ENCODE measurements around the gene ZNF492. TPM values are rescaled to one million over a fixed set of nuclear protein-coding genes. Genes with fewer than 3 reads are reported as not detected.
"Not testable (repeated sequence)": the region's sequence is repeated elsewhere in the genome, so short reads cannot be mapped to it uniquely, and the experiment has no call there.

ZNF492 gene
- total RNA-seq, 8 experiments from 2014 or later, result under 0.01 to 0.04 TPM; not detected in 6

DNA sequence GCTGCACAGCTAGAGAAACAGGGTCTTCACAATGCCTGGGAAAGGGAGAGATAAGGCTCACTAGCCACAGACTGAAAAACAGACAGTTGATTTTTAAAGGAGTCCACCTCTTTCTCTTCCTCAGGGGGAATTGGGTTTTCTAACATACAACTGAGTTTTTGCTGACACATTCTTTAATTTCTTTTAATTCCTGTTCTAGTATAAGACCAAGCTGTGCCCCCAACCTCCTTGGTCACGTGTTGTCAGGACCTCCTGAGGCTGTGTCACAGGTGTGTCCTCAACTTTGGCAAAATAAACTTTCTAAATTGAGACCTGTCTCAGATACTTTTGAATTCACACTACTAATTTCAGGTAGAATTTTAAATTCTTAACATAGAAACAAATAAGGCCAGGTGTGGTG lies 12.1 kb upstream of the ZNF492 start:
- no peaks in the 10 kb centered on the region for H3K4me1 ChIP-seq (replicated peaks in 1 of 2)
- H3K4me3 ChIP-seq, result no peak overlapping the region
- in situ Hi-C loops (cut with MboI; ENCODE audit: low pct_unique_long_range_greater_than_20kb in 2 of 9, low sequenced_read_pairs in 9 of 9, unreplicated experiment in 9 of 9), result no loop called here
- no peak for ATAC-seq (replicated peaks in 6 of 8)
- WGBS, 10 experiments, result 0 to 11% (median 0%) methylated on average over 1 of the region's 1 CpG; no CpG with 5 or more reads in 7 of the 10 experiments
- H3K27ac ChIP-seq, result no peak overlapping the region

DNA sequence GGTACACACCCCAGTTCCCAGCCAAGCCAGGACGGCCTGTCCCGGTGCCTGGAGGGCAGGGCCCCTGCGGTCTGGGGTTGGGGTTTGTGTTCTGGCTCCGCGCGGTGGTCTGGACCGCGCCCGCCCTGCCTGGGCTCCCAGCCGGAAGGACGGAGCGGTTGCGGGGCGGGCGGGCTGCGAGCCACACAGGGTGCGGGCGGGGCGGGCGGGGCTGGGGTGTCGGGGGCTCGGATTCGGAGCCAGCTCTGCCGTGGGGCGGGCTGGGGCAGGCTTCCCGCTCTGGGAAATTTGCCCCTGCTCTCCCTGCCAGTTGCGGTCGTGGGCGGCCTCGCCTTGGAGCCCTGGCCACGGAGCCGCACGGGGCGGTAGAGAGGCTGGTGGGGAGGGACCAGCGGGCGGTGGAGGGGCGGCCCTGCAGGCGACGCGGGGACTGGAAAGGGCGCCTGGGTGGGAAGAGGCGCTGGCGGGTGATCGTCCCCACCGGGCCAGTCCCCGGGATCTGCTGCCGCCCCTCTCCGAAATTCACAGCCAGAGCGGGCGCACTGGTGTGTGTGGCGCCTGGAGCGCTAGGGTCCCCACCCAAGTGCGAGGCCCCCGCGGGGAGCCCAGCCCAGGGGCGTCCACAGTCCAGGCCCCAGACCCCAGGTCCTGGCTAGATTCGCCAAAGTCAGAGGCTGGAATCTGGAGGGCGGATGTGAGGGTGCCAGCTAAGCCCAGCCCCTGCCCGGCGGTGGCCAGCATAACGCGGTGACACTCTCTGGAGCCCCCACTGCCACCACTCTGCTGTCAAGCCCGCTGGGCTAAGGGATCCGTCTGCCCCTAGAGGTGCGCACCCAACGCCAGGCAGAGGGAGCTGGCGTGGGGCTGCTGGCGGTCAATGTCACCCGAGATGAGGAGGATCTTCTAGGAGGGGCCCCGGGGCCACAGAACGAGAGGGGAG lies 11.0 kb upstream of the ZNF492 start:
- WGBS, 10 experiments, result 17 to 70% (median 53%) methylated on average over 2 to 9 of the region's 71 CpGs; no CpG with 5 or more reads in 5 of the 10 experiments
- H3K27ac ChIP-seq, result no peak overlapping the region
- ATAC-seq (replicated peaks in 6 of 8), result no peak
- in situ Hi-C loops (cut with MboI; ENCODE audit: low pct_unique_long_range_greater_than_20kb in 2 of 9, low sequenced_read_pairs in 9 of 9, unreplicated experiment in 9 of 9), result no loop called here
- no peak overlapping the region for H3K4me3 ChIP-seq
- H3K4me1 ChIP-seq (replicated peaks in 1 of 2), result no peaks in the 10 kb centered on the region

DNA sequence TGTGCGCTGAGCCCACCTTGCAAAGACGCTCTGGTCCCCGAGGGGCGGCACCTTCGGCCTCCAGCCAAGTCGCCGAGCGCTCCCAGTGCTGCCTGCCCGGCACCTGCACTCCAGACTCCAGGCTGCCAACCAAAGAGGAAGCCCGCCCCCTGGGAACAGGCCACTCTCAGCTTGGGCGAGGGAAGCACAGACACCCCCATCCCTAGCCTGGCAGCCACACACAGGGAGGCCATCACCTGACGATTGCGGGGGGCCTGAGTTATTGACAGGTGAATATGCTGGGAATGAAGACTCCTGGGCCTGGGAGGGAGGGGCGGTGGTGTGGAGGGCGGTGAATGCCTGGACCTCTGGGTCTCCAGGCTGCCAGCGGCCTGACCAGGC lies 10.3 kb upstream of the ZNF492 start:
- Histone ChIP-seq H3K4me1 (replicated peaks in 1 of 2) (no peaks in the 10 kb centered on the region), H3K4me3 (no peak overlapping the region), H3K27ac (no peak overlapping the region)
- no peak for ATAC-seq (replicated peaks in 6 of 8)
- in situ Hi-C loops (cut with MboI; ENCODE audit: low pct_unique_long_range_greater_than_20kb in 2 of 9, low sequenced_read_pairs in 9 of 9, unreplicated experiment in 9 of 9), result no loop called here
- WGBS, 10 experiments, result 14 to 60% methylated on average over 1 of the region's 16 CpGs; no CpG with 5 or more reads in 8 of the 10 experiments

DNA sequence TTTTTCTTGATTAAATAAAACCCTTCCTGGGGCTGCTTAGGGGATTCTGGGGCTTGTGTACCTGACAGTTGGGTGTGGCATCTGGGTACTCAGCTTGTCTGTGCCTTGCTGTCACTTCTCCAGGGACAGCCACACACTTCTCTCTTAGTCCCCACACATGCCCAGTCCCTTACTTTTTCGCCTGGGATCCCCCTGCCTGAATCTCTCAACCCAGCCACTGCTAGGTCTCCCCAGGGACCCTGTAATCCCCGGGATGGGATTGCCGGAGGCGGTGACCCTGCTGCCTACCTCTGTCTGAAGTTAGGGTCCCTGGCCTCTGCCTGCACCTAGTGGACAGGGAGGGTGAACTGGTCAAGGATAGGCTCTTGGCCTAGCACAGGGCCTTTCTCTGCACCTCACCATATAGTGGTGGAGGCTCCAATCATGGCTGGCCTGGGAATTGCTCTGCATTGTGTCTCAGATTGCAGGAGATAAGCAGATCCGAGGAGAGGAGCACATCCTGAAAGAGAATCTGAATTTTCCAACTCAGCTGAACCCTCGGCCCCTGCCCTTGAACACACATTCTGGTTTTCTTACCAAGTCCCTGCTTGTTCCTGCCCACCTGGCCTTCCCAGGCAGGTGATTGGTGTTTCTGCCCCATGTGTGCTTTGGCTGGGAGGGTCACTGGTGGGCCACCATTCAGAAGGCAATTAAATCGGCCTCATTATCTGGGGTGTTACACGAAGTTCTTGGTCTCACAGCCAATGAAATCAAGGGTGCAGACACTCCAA lies 8.7 kb upstream of the ZNF492 start:
- no peak for ATAC-seq (replicated peaks in 6 of 8)
- in situ Hi-C loops (cut with MboI; ENCODE audit: low pct_unique_long_range_greater_than_20kb in 2 of 9, low sequenced_read_pairs in 9 of 9, unreplicated experiment in 9 of 9), result no loop called here
- H3K4me1 ChIP-seq (replicated peaks in 1 of 2), result no peaks in the 10 kb centered on the region
- no peak overlapping the region for H3K27ac ChIP-seq
- no peak overlapping the region for H3K4me3 ChIP-seq
- WGBS, 10 experiments, result 0 to 70% (median 33%) methylated on average over 1 to 6 of the region's 8 CpGs; no CpG with 5 or more reads in 3 of the 10 experiments

DNA sequence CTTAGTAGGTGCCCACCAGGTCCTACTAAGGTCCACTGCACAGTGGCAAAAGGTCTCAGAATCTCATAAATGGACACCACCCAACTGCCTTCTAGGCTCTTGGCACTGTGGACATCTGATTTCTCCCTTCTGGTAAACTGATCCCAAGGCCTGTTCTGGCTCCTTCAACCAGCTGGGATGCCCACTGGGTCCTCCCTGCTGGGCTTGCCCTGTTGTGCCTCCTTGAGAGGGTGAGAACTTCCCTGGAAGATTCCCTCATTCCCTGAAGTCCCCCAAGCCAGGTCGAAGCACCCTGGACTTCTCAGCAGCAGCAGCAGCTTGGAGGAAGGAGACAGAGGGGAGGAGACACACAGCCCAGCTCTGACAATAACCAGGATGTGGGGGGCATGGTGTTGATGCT lies 6.6 kb upstream of the ZNF492 start:
- 0% methylated on average over 1 of the region's 1 CpG; no CpG with 5 or more reads in 9 of the 10 experiments for WGBS, 10 experiments
- no peak for ATAC-seq (replicated peaks in 6 of 8)
- no peaks in the 10 kb centered on the region for H3K4me1 ChIP-seq (replicated peaks in 1 of 2)
- H3K4me3 ChIP-seq, result no peak overlapping the region
- H3K27ac ChIP-seq, result no peak overlapping the region
- in situ Hi-C loops (cut with MboI; ENCODE audit: low pct_unique_long_range_greater_than_20kb in 2 of 9, low sequenced_read_pairs in 9 of 9, unreplicated experiment in 9 of 9), result no loop called here

DNA sequence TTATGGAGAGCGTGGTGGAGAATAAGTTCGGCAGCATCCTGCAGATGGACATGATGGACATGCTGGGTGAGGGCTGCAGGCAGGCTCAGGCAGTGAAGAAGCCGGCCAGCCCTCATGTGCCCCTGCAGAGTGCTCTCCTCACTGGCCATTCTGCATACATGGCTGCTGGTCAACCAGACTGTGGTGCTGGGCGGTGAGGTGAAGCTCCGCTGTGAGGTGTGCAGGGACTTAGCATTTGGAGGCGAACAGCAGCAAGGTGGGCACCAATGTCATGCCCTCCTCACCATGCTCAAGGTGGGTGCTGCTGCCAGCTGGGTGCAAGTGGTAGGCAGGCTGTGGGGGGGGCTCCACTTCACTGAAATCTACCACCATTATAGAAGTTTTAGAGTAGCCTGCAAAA lies 5.7 kb upstream of the ZNF492 start:
- in situ Hi-C loops (cut with MboI; ENCODE audit: low pct_unique_long_range_greater_than_20kb in 2 of 9, low sequenced_read_pairs in 9 of 9, unreplicated experiment in 9 of 9), result no loop called here
- no peak for ATAC-seq (replicated peaks in 6 of 8)
- no peak overlapping the region for H3K4me3 ChIP-seq
- H3K4me1 ChIP-seq (replicated peaks in 1 of 2), result no peaks in the 10 kb centered on the region
- H3K27ac ChIP-seq, result no peak overlapping the region
- 0 to 60% (median 20%) methylated on average over 1 to 2 of the region's 6 CpGs; no CpG with 5 or more reads in 7 of the 10 experiments for WGBS, 10 experiments

DNA sequence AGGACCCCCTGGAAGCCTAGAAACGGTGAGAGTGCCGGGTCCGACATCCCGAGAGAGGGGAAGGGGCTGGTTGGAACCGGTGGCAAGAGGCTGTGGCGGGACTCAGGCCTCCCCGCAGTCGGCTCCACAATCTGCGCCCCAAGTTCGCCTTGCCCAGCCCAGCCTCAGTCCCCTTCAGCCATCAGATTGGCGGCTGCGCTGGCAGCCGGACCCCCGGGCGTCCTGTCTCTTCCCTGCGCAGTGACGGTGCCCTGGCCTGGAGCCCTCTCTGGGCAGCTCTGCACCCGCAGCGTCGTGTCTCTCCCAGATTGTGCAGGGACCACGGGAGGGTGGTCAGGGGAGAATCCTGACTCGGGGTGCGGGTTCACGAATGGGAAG lies 315 bp downstream of the ZNF492 start:
- no peak overlapping the region for H3K4me3 ChIP-seq
- WGBS, 10 experiments, result 0 to 72% (median 53%) methylated on average over 3 to 17 of the region's 24 CpGs; no CpG with 5 or more reads in 7 of the 10 experiments
- H3K27ac ChIP-seq, result no peak overlapping the region

DNA sequence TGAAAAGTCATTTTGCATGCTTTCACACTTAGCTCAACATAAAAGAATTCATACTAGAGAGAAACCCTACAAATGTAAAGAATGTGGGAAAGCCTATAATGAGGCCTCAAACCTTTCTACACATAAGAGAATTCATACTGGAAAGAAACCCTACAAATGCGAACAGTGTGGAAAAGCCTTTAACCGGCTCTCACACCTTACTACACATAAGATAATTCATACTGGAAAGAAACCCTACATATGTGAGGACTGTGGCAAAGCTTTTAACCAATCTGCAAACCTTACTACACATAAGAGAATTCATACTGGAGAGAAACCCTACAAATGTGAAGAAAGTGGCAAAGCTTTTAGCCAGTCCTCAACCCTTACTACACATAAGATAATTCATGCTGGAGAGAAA lies 51.4 kb downstream of the ZNF492 start:
- ATAC-seq (replicated peaks in 6 of 8); in situ Hi-C loops (cut with MboI; ENCODE audit: low pct_unique_long_range_greater_than_20kb in 2 of 9, low sequenced_read_pairs in 9 of 9, unreplicated experiment in 9 of 9); H3K4me1 ChIP-seq (replicated peaks in 1 of 2); H3K4me3 ChIP-seq; H3K27ac ChIP-seq: not testable (repeated sequence)
- WGBS, 10 experiments, result 29 to 94% (median 67%) methylated on average over 1 to 2 of the region's 2 CpGs; no CpG with 5 or more reads in 2 of the 10 experiments

More for the DNA sequence above, 315 bp downstream of the ZNF492 start:
- H3K4me1 ChIP-seq (replicated peaks in 1 of 2), result no peaks in the 10 kb centered on the region
- ATAC-seq (replicated peaks in 6 of 8), result no peak
- in situ Hi-C loops (cut with MboI; ENCODE audit: low pct_unique_long_range_greater_than_20kb in 2 of 9, low sequenced_read_pairs in 9 of 9, unreplicated experiment in 9 of 9), result no loop called here

DNA sequence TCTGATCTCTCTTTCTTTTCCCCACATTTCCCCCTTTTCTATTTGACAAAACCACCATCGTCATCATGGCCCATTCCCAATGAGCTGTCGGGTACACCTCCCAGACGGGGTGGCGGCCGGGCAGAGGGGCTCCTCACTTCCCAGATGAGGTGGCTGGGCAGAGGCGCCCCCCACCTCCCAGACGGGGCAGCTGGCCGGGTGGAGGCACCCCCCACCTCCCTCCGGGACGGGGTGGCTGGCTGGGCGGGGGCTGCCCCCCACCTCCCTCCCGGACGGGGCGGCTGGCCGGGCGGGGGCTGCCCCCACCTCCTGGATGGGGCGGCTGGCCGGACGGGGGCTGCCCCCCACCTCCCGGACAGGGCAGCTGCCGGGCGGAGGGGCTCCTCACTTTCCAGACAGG lies 68.5 kb downstream of the ZNF492 start:
- not testable (repeated sequence) for ATAC-seq (replicated peaks in 6 of 8)

DNA sequence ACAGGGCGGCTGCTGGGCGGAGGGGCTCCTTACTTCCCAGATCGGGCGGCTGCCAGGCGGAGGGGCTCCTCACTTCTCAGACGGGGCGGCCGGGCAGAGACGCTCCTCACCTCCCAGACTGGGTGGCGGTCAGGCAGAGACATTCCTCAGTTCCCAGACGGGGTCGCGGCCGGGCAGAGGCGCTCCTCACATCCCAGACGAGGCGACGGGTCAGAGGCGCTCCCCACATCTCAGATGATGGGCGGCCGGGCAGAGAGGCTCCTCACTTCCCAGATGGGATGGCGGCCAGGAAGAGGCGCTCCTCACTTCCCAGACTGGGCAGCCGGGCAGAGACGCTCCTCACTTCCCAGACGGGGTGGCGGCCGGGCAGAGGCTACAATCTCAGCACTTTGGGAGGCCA lies 69.0 kb downstream of the ZNF492 start:
- in situ Hi-C loops (cut with MboI; ENCODE audit: low pct_unique_long_range_greater_than_20kb in 2 of 9, low sequenced_read_pairs in 9 of 9, unreplicated experiment in 9 of 9); H3K27ac ChIP-seq; ATAC-seq (replicated peaks in 6 of 8); H3K4me1 ChIP-seq (replicated peaks in 1 of 2); H3K4me3 ChIP-seq: not testable (repeated sequence)
- no CpG with 5 or more reads among the region's 28 CpGs for WGBS, 10 experiments

More for the DNA sequence above, 68.5 kb downstream of the ZNF492 start:
- H3K4me1 ChIP-seq (replicated peaks in 1 of 2); H3K27ac ChIP-seq; in situ Hi-C loops (cut with MboI; ENCODE audit: low pct_unique_long_range_greater_than_20kb in 2 of 9, low sequenced_read_pairs in 9 of 9, unreplicated experiment in 9 of 9); H3K4me3 ChIP-seq: not testable (repeated sequence)
- WGBS, 10 experiments, result 40 to 100% (median 97%) methylated on average over 1 to 3 of the region's 22 CpGs; no CpG with 5 or more reads in 6 of the 10 experiments

DNA sequence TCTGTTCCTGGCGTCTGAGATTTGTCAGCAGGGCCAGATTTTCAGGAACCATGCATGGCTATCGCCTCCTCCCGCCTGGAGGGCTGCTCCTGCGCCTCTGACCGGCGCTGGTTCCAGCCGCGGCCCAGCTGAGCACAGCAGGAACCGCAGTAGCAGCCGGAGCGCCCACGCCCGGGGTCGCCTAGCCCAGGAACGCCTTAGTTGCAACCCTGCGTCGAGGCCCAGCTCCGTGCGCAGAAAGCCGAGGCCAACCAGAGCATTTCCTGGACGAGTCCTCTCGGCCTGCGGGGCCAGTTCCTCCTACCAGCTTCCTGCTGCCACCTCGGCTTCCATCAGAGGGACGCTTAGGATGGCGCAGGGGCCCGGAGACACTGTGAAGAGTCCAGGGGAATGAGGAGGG lies 74.9 kb downstream of the ZNF492 start:
- ATAC-seq (replicated peaks in 6 of 8), result no peak
- in situ Hi-C loops (cut with MboI; ENCODE audit: low pct_unique_long_range_greater_than_20kb in 2 of 9, low sequenced_read_pairs in 9 of 9, unreplicated experiment in 9 of 9), result no loop called here
- no peaks in the 10 kb centered on the region for H3K4me1 ChIP-seq (replicated peaks in 1 of 2)
- no peak overlapping the region for H3K27ac ChIP-seq
- no peak overlapping the region for H3K4me3 ChIP-seq
- 30 to 80% (median 40%) methylated on average over 1 to 7 of the region's 27 CpGs; no CpG with 5 or more reads in 3 of the 10 experiments for WGBS, 10 experiments

Data from motor neuron (in vitro differentiated cells).